ENCODE results near the gene ETV6. TPM values are rescaled to one million over a fixed set of nuclear protein-coding genes. Genes with fewer than 3 reads are reported as not detected.

ETV6 gene
- polyA plus RNA-seq, 2 of the 4 experiments (the other 2 are of a cell fraction): 4.0 to 7.0 TPM

DNA sequence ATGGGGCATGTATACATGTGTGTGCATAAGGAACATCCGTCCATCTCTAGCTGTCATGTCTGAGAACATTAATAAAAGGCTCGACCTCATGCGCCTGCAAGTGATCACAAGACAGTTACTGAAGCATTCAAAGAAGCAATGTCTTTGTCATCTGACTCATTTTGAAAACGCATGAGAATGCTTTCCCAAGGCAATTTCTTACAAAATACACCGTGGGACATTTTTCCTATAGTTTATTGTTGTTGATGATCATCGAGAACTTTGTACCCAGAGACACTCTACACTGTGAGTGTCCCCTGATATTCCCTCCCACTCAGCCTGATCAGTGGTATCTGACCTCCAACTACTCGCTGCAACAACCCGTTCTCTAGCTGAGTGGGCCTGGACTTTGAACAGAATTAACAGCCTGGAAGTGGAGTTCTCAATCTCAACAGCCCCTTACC is 68.1 kb downstream of the ETV6 start:
- Histone ChIP-seq H3K4me2 (no peak overlapping the region), H3K27ac (no peak overlapping the region), H3K9me3 (no peaks in the 10 kb centered on the region), H3K4me3 (no peak overlapping the region), H3K4me1 (0 out of 3 replicates have a peak, but pooled peaks cover 3% of the 10 kb centered on the region)
- 84% methylated on average over 8 of the region's 8 CpGs for WGBS (ENCODE audit: missing lambda C conversion rate)
- no peak for FAIRE-seq
- TF ChIP-seq, protein P1, sequence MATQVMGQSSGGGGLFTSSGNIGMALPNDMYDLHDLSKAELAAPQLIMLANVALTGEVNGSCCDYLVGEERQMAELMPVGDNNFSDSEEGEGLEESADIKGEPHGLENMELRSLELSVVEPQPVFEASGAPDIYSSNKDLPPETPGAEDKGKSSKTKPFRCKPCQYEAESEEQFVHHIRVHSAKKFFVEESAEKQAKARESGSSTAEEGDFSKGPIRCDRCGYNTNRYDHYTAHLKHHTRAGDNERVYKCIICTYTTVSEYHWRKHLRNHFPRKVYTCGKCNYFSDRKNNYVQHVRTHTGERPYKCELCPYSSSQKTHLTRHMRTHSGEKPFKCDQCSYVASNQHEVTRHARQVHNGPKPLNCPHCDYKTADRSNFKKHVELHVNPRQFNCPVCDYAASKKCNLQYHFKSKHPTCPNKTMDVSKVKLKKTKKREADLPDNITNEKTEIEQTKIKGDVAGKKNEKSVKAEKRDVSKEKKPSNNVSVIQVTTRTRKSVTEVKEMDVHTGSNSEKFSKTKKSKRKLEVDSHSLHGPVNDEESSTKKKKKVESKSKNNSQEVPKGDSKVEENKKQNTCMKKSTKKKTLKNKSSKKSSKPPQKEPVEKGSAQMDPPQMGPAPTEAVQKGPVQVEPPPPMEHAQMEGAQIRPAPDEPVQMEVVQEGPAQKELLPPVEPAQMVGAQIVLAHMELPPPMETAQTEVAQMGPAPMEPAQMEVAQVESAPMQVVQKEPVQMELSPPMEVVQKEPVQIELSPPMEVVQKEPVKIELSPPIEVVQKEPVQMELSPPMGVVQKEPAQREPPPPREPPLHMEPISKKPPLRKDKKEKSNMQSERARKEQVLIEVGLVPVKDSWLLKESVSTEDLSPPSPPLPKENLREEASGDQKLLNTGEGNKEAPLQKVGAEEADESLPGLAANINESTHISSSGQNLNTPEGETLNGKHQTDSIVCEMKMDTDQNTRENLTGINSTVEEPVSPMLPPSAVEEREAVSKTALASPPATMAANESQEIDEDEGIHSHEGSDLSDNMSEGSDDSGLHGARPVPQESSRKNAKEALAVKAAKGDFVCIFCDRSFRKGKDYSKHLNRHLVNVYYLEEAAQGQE (IDR thresholded peaks at IDR 0.05): no peak
- TF ChIP-seq FOSB (CRISPR knock-in tag; IDR thresholded peaks at IDR 0.05) (no peak), FOSL2 (IDR thresholded peaks at IDR 0.05) (no peak), FOSL2 (CRISPR knock-in tag; IDR thresholded peaks at IDR 0.05) (no peak), HEYL (CRISPR knock-in tag; IDR thresholded peaks at IDR 0.05) (no peak), ESRRA (IDR thresholded peaks at IDR 0.05; ENCODE audit: borderline replicate concordance, low read length) (no peak), ZC3H11A (IDR thresholded peaks at IDR 0.05) (no peak), CEBPB (IDR thresholded peaks at IDR 0.05) (no peak)
- no peak for ATAC-seq
- POLR2A ChIA-PET: no interaction called here
- DNase-seq (ENCODE audit: low read depth in 1 of 2, low spot score in 1 of 2): no peak
- CTCF ChIA-PET: interaction anchor here (1.6 kb wide), 1 partner anchor 45 kb away, joined by 4 read pairs; no protein-coding TSS in a partner anchor

GRCh38 chr12:11718105-11718504 is 68.6 kb downstream of the ETV6 start:
- POLR2A ChIA-PET: no interaction called here
- FAIRE-seq: no peak

DNA sequence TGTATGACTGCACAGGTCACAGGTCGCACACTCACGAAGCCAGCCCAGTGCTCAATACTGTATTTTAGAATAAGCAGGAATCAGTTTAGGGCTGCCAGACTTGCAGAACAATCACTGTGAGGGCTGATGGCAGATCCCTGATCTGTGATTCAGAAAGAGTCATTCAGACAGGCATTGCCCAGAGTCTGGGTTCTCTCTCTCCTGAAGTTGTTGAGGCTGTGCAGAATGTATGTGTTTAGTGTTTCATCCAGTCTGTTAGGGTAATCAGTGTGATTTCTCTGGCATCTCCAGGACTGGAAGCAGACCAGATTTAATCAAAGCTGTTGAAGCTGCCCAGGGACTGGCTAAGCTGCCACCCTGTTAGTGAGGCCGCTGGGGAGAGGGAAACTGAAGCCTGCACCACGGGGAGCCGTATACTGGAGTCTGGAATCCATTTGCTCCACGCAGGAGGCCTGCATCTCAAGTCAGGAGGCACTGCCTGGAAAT is 69.3 kb downstream of the ETV6 start:
- ATAC-seq: peak; percentile 39 to 58; a peak in 3 of 6 replicates
- TF ChIP-seq RNF2 (IDR thresholded peaks at IDR 0.05; ENCODE audit: borderline replicate concordance, low read depth): no peak
- no peak for TF ChIP-seq JUN (IDR thresholded peaks at IDR 0.05)
- no peak for TF ChIP-seq NFE2L2 (conservative IDR thresholded peaks at IDR 0.05; ENCODE audit: low read length)
- no peak for TF ChIP-seq FOXS1 (CRISPR knock-in tag; IDR thresholded peaks at IDR 0.05)
- no peak for TF ChIP-seq EHMT2 (IDR thresholded peaks at IDR 0.05; ENCODE audit: low read depth)
- no peak overlapping the region for H3K27ac ChIP-seq
- H3K4me2 ChIP-seq: no peak overlapping the region
- H3K4me1 ChIP-seq: 0 out of 3 replicates have a peak, but pooled peaks cover 3% of the 10 kb centered on the region
- ChIA-PET POLR2A (no interaction called here), CTCF (interaction anchor here (0.6 to 1.0 kb wide), 2 partner anchors 314 to 366 kb away, joined by 3 to 5 read pairs; no protein-coding TSS in a partner anchor)
- no peaks in the 10 kb centered on the region for H3K9me3 ChIP-seq
- no peak for FAIRE-seq
- 85% methylated on average over 6 of the region's 6 CpGs for WGBS (ENCODE audit: missing lambda C conversion rate)
- DNase-seq (ENCODE audit: low read depth in 1 of 2, low spot score in 1 of 2): no peak
- H3K4me3 ChIP-seq: no peak overlapping the region

More at GRCh38 chr12:11718105-11718504, 68.6 kb downstream of the ETV6 start:
- DNase-seq (ENCODE audit: low read depth in 1 of 2, low spot score in 1 of 2) (no peak), ATAC-seq (no peak)
- no peaks in the 10 kb centered on the region for H3K9me3 ChIP-seq
- TF ChIP-seq ZSCAN20 (CRISPR knock-in tag; IDR thresholded peaks at IDR 0.05): no peak
- no peak for TF ChIP-seq RNF2 (IDR thresholded peaks at IDR 0.05; ENCODE audit: borderline replicate concordance, low read depth)
- TF ChIP-seq ATOH8 (CRISPR knock-in tag; IDR thresholded peaks at IDR 0.05; ENCODE audit: low read depth): no peak
- no peak for TF ChIP-seq NR3C1 (IDR thresholded peaks at IDR 0.05)
- TF ChIP-seq RCOR1 (IDR thresholded peaks at IDR 0.05; ENCODE audit: low read depth, low read length): no peak
- TF ChIP-seq EHMT2 (IDR thresholded peaks at IDR 0.05; ENCODE audit: low read depth): no peak
- no peak for TF ChIP-seq TFCP2L1 (CRISPR knock-in tag; IDR thresholded peaks at IDR 0.05)
- H3K4me1 ChIP-seq: 0 out of 3 replicates have a peak, but pooled peaks cover 3% of the 10 kb centered on the region
- WGBS (ENCODE audit: missing lambda C conversion rate): 93% methylated on average over 3 of the region's 3 CpGs
- no peak overlapping the region for H3K4me2 ChIP-seq
- CTCF ChIA-PET: interaction anchor here (0.6 kb wide), 1 partner anchor 367 kb away, joined by 5 read pairs; no protein-coding TSS in a partner anchor
- H3K27ac ChIP-seq: no peak overlapping the region
- no peak overlapping the region for H3K4me3 ChIP-seq

All from A549 (cell line).